ENCODE measurements around the gene ST3GAL5. TPM values are rescaled to one million over a fixed set of nuclear protein-coding genes. Genes with fewer than 3 reads are reported as not detected.

The ST3GAL5 gene
- total and polyA plus RNA-seq, 10 donors, result 18.7 to 124 (median 74.1) TPM

- 35 to 68% (median 43%) methylated on average over 2 of the region's 2 CpGs for WGBS, 5 donors
- H3K36me3 ChIP-seq, result peaks cover 0 to 7% (median 0%) of the 10 kb centered on the region in 6 donors
- peaks cover 0 to 5% (median 0%) of the 10 kb centered on the region in 8 donors for H3K9me3 ChIP-seq
- intact Hi-C loops (cut with DNase I; ENCODE audit: low total_unique reads), result no loop called here
- no peak for DNase-seq
- H3K27me3 ChIP-seq (replicated peaks in 1 of 7), result no peaks in the 10 kb centered on the region
- H3K4me3 ChIP-seq, result no peak overlapping the region
- TF ChIP-seq CTCF (IDR thresholded peaks at IDR 0.05 in 8 of 11, conservative IDR thresholded peaks at IDR 0.05 in 3 of 11) (no peak), POLR2A (IDR thresholded peaks at IDR 0.05) (no peak), POLR2AphosphoS5 (IDR thresholded peaks at IDR 0.05) (no peak)
- no peak overlapping the region for H3K27ac ChIP-seq
- peaks cover 4 to 26% (median 10%) of the 10 kb centered on the region in 6 donors for H3K4me1 ChIP-seq
Observed at GRCh38 chr2:85902496-85902895, 13.7 kb upstream of the ST3GAL5 start.

- H3K36me3 ChIP-seq, result peaks cover 0 to 7% (median 0%) of the 10 kb centered on the region in 6 donors
- H3K4me1 ChIP-seq, result peaks cover 4 to 19% (median 9%) of the 10 kb centered on the region in 6 donors
- H3K9me3 ChIP-seq, result peaks cover 0 to 5% (median 0%) of the 10 kb centered on the region in 8 donors
- no peak for DNase-seq
- no peaks in the 10 kb centered on the region for H3K27me3 ChIP-seq (replicated peaks in 1 of 7)
- no peak overlapping the region for H3K4me3 ChIP-seq
- 42 to 80% (median 59%) methylated on average over 2 of the region's 2 CpGs for WGBS, 5 donors
- H3K27ac ChIP-seq, result no peak overlapping the region
- no peak for TF ChIP-seq POLR2A (IDR thresholded peaks at IDR 0.05)
- TF ChIP-seq POLR2AphosphoS5 (IDR thresholded peaks at IDR 0.05), result no peak
- no peak for TF ChIP-seq CTCF (IDR thresholded peaks at IDR 0.05 in 8 of 11, conservative IDR thresholded peaks at IDR 0.05 in 3 of 11)
- intact Hi-C loops (cut with DNase I; ENCODE audit: low total_unique reads), result no loop called here
Observed at GRCh38 chr2:85901155-85901554, 12.4 kb upstream of the ST3GAL5 start.

- 69 to 78% (median 75%) methylated on average over 2 of the region's 2 CpGs for WGBS, 5 donors
- peaks cover 0 to 10% (median 0%) of the 10 kb centered on the region in 8 donors for H3K9me3 ChIP-seq
- DNase-seq, result no peak
- peaks cover 1 to 14% (median 6%) of the 10 kb centered on the region in 6 donors for H3K4me1 ChIP-seq
- H3K27ac ChIP-seq, result no peak overlapping the region
- peaks cover 0 to 7% (median 0%) of the 10 kb centered on the region in 6 donors for H3K36me3 ChIP-seq
- H3K27me3 ChIP-seq (replicated peaks in 1 of 7), result no peaks in the 10 kb centered on the region
- intact Hi-C loops (cut with DNase I; ENCODE audit: low total_unique reads), result no loop called here
- TF ChIP-seq POLR2A (IDR thresholded peaks at IDR 0.05), result no peak
- no peak for TF ChIP-seq POLR2AphosphoS5 (IDR thresholded peaks at IDR 0.05)
- no peak for TF ChIP-seq CTCF (IDR thresholded peaks at IDR 0.05 in 8 of 11, conservative IDR thresholded peaks at IDR 0.05 in 3 of 11)
- no peak overlapping the region for H3K4me3 ChIP-seq
Observed at GRCh38 chr2:85900366-85900765, 11.6 kb upstream of the ST3GAL5 start.

- no peaks in the 10 kb centered on the region for H3K27me3 ChIP-seq (replicated peaks in 1 of 7)
- intact Hi-C loops (cut with DNase I; ENCODE audit: low total_unique reads), result no loop called here
- peaks cover 0 to 9% (median 2%) of the 10 kb centered on the region in 6 donors for H3K4me1 ChIP-seq
- H3K27ac ChIP-seq, result no peak overlapping the region
- no peak for TF ChIP-seq POLR2A (IDR thresholded peaks at IDR 0.05)
- no peak for TF ChIP-seq CTCF (IDR thresholded peaks at IDR 0.05 in 8 of 11, conservative IDR thresholded peaks at IDR 0.05 in 3 of 11)
- TF ChIP-seq POLR2AphosphoS5 (IDR thresholded peaks at IDR 0.05), result no peak
- no peak for DNase-seq
- peaks cover 0 to 7% (median 0%) of the 10 kb centered on the region in 6 donors for H3K36me3 ChIP-seq
- H3K9me3 ChIP-seq, result peaks cover 0 to 15% (median under 1%) of the 10 kb centered on the region in 8 donors
- WGBS, 5 donors, result 81 to 100% (median 90%) methylated on average over 1 of the region's 1 CpG
- H3K4me3 ChIP-seq, result no peak overlapping the region
Observed at GRCh38 chr2:85899849-85900248, 11.1 kb upstream of the ST3GAL5 start.
